Measurements from ENCODE around the gene TICAM1.
"Not testable (repeated sequence)": the region's sequence is repeated elsewhere in the genome, so short reads cannot be mapped to it uniquely, and the experiment has no call there.

The TICAM1 gene

DNA sequence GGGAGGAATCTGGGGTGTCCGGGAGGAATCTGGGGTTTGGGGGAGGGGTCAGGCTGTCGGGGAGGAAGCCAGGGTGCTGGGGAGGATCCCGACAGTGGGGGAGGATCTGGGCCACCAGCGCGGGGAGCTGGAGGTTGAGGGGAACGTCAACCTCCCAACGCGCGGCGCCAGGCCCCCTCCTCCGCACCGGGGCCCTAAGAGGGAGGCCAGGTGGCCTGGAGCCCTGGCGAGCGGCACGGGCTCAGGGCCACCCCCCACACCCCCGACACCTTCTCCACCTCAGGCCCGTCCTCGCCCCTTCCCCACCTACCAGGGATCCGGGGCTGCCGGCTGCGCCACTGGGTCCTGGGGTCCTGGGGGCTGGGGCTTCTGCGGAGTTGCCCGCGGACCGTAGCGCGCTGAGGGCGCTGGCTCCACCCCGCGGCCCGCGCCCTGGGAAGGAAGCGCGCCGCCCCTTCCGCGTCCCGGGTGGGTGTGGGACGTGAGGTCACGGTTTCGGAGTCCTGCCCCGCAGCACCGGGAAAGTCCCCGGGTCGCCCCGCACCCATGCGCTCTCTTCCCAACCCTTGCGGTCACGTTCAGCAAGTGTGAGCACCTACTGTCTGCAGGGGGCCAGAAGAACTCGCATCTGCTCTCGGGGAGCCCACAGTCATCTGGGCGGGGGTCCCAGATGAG is at the start of gene TICAM1:
Gene TICAM1, minus strand, starts transcription at position 409 of the 675 bp plus-strand sequence. CDS start 13,335 bp downstream, outside the sequence.
- peak; percentile 83 for DNase-seq

- no peak for DNase-seq
Measured at GRCh38 chr19:4879041-4879440, 47.5 kb upstream of the TICAM1 start.

DNA sequence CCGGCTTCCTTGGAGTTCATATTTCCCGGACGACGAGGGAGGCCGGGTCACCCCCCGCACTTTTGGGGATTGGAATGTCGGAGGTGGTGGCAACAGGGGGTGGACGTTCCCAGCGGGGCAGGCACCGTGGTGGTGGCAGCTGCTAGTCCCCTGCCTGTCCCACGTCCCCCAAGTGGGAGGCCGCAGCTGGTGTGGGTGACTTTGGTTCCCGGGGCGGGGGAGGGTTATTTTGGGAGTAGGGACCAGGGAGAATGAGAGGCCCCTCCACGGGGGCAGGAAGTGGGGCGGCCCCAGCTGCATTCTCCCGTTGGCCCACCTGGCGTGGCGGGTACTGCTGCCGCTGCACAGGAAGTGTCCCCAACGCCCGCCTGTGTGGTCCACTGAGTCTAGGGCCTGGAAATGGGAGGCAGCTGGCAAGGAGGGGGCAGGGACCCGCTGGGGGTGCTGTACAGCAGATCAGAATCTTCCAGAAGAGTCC is 47.0 kb upstream of the TICAM1 start:
- no peak for DNase-seq

- DNase-seq, result no peak
Measured at GRCh38 chr19:4877753-4878490, 46.4 kb upstream of the TICAM1 start.

DNA sequence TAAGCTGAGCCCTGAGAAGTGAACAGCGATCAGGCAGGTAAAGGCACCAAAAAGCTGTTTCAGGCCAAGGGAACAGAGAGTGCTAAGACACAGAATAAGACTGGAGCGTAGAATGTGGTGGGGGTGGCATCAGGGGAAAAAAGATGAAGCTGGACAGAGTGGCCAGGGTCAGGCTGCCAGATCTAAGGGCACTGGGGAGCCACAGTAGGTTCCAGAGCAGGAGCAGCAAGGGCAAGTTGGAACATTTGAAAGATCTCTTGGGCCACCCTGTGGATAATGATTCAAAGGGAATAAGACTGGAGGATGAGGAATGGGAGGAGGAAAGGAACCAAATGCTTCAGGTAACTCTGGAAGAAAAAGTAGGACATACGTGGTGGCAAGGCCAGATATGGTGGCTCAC is 42.4 kb upstream of the TICAM1 start:
- DNase-seq, result no peak

GRCh38 chr19:4871711-4872110 is 40.2 kb upstream of the TICAM1 start:
- no peak for DNase-seq

DNA sequence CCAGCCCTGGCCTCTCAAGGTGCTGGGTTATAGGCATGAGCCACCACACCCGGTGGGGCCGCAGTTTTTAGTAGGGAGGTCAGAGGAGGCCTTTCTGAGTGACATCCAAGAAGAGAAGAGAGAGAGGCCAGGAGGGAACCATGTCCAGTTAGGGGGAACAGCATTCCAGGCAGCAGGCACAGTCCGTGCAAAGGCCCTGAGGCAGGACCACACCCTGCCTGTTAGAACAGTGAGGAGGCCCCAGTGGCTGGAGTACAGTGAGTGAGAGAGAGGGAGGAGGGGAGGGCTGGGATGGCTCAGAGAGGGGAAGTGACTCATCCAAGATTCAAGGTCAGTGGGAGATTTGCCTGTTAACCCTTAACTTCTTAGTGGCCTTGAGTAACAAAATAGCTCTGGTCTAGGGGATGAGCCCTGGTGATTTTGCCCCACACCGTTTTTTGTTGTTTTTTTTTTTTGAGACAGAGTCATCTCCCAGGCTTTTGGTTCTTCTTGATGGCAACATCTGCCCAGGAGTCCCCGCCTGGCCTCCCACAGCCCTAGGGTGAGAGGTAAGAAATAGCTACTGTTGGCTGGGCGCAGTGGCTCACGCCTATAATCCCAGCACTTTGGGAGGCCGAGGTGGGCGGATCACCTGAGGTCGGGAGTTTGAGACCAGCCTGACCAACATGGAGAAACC is 38.7 kb upstream of the TICAM1 start:
- peak; percentile 29 for DNase-seq

- no peak for DNase-seq
Measured at GRCh38 chr19:4868286-4868834, 36.8 kb upstream of the TICAM1 start.

DNA sequence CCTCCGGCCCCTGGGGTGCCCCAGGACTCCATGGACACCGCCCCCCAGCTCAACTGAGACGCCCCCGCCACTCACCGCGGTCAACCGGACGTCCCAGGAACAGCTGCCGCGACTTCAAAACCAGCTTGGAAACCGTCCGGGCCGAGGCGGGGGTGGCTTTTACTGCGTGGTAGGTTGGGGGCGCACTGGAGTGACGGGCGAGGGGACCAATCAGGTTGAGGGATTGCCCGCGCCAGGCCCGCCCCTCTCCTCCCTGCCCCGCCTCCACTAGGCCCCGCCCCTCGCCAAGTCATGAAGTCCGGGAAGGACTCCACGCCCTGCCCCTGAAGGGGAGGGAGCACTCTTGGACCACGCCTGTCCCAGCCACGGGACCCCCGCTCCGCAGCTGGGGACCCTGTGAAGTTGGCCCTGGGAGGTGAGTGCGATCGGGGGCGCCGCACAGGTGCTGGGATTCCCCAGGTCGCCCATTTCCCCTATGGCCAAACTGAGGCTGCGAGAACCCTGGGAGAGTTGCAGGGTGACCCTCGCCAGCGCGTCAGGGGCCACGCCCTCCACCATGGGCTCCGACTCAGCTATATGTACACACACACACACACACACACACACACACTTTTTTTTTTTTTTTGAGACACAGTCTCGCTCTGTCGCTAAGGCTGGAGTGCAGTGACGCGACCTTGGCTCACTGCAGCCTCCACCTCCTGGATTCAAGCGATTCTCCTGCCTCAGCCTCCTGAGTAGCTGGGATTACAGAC is 36.2 kb upstream of the TICAM1 start, which contains the start of gene PLIN3:
Gene PLIN3, minus strand, starts transcription at position 134 of the 752 bp plus-strand sequence. CDS start 6,273 bp downstream, outside the sequence.
- peak; percentile 94 for DNase-seq

- peak; percentile 58 for DNase-seq
Measured at GRCh38 chr19:4866595-4867424, 35.3 kb upstream of the TICAM1 start.

GRCh38 chr19:4861147-4861546 is 29.6 kb upstream of the TICAM1 start:
- DNase-seq, result no peak

DNA sequence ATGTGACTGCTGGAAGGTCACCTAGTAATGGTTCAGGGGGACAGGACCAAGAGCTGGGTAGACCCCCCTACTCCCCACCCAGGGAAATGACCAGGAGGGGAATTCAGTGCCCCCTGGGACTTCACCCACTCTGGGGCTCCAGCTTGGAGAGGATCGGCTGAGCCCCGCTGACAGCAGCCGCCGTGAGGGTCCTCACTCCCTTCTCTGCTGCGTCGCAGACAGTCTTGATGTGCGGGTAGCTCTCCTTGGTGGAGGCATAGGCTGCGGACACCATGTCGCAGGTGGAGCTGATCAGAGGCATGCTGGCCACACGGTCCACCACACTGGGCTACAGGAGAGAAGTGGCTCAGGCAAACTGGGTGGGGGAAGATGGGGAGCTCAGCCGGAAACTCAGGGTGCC is 28.2 kb upstream of the TICAM1 start:
- no peak for DNase-seq

DNA sequence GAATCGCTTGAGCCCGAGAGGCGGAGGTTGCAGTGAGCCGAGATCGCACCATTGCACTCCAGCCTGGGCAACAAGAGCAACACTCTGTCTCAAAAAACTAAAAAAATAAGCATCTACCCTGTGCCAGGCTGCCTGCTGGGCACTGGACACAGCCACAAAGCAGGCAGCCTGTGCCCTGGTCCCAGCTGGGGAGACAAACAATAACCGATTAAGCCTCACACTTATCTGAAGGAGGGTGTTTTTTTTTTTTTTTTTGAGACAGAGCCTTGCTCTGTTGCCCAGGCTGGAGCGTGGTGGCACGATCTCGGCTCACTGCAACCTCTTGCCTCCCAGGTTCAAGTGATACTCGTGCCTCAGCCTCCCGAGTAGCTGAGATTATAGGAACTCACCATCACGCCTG is 25.0 kb upstream of the TICAM1 start:
- not testable (repeated sequence) for DNase-seq

DNA sequence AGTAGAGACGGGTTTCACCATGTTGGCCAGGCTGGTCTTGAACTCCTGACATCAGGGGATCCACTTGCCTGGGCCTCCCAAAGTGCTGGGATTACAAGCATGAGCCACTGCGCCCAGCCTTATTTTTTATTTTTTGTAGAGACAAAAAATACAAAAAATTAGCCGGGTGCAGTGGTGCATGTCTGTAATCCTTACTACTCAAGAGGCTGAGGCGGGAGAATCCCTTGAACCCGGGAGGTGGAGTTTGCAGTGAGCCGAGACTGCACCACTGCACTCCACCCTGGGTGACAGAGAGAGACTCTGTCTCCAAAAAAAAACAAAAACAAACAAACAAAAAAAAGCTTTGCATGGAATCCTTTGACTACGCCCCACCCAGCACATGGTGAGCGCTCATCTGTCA is 22.0 kb upstream of the TICAM1 start:
- DNase-seq, result not testable (repeated sequence)

GRCh38 chr19:4852484-4852883 is 21.0 kb upstream of the TICAM1 start:
- DNase-seq, result no peak

GRCh38 chr19:4851551-4852290 is 20.2 kb upstream of the TICAM1 start:
- DNase-seq, result peak; percentile 85

GRCh38 chr19:4849019-4849418 is 17.5 kb upstream of the TICAM1 start:
- DNase-seq, result no peak

DNA sequence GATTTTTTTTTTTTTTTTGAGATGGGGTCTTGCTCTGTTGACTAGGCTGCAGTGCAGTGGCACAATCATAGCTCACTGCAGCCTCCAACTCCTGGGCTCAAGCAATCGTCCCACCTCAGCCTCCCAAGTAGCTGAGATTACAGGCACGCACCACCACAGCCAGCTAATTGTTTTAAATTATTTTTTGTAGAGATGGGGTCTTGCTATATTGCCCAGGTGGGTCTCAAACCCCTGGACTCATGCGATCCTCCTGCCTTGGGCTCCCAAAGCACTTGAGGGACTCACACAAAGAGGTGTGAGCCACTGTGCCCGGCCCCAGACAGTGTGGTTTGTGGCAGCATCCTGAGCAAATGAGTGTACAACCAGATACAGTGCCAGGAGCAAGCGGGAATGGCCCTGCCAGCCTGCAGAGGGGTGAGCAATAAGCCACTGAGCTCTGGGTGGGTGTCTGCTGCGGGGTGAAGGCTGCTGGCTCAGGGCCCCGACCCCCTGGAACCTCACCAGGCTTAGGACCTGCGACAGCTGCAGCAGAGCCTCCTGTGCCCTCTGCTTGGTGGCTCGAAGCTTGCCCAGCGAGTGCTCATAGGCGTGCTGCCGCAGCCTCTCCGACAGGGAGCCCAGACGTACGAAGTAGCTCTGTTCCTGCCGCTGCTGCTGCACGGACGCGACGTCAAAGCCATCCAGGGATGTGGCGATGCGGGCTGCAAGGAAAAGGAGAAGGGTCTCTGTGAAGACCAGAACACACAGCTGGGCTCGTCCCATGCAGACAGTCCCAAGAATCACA is 15.9 kb upstream of the TICAM1 start:
- no peak for DNase-seq

DNA sequence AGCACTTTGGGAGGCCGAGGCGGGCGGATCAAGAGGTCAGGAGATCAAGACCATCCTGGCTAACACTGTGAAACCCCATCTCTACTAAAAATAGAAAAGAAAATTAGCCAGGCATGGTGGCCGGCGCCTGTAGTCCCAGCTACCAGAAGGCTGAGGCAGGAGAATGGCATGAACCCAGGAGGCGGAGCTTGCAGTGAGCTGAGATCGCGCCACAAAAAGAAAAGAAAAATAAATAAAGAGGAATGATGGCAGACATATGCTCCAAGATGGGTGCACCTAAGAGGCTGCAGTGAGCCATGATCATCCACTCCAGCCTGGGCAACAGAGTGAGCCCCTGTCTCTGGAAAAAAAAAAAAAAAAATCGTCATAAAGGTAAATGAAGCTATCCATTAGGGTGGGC is 14.5 kb upstream of the TICAM1 start:
- DNase-seq, result not testable (repeated sequence)

Measured in CD4-positive, alpha-beta T cell treated with Interleukin-17A for 4 hours (primary cell).